Neural cell (in vitro differentiated cells): Measurements from ENCODE around the gene PRKCZ.

Experiments
- EP300 ChIP-seq: fragments of 450-650 bp; conservative IDR thresholded peaks from 2 replicates; pipeline ENCODE4 v1.6.1; 2014; ENCODE audit warnings: antibody characterized with exemption, mild to moderate bottlenecking, moderate library complexity; ENCODE audit not compliant: poor library complexity, severe bottlenecking
- EZH2 ChIP-seq: fragments of 200-600, 300-800 bp; shearing (Covaris generic), sonication (generic); IDR thresholded peaks from 2 replicates; pipeline ENCODE4 v1.6.1; 2014; ENCODE audit warnings: antibody characterized with exemption, low read length, borderline replicate concordance, mild to moderate bottlenecking; ENCODE audit not compliant: insufficient read depth, poor library complexity, severe bottlenecking
- MXI1 ChIP-seq: fragments of 450-650 bp; conservative IDR thresholded peaks from 2 replicates; pipeline ENCODE4 v1.6.1; 2014; ENCODE audit warnings: antibody characterized with exemption, mild to moderate bottlenecking; ENCODE audit not compliant: poor library complexity, severe bottlenecking
- POLR2AphosphoS5 ChIP-seq: IDR thresholded peaks from 2 replicates; pipeline ENCODE4 v1.6.1; 2012
- RAD21 ChIP-seq: fragments of 450-650 bp; conservative IDR thresholded peaks from 2 replicates; pipeline ENCODE4 v1.6.1; 2014; ENCODE audit warnings: antibody characterized with exemption, mild to moderate bottlenecking, moderate library complexity
- SMC3 ChIP-seq: fragments of 450-650 bp; conservative IDR thresholded peaks from 2 replicates; pipeline ENCODE4 v1.6.1; 2014; ENCODE audit warnings: antibody characterized with exemption, mild to moderate bottlenecking, moderate library complexity; ENCODE audit not compliant: poor library complexity
- TAF1 ChIP-seq: IDR thresholded peaks from 2 replicates; pipeline ENCODE4 v1.6.1; 2012; ENCODE audit warnings: low read depth
- TF ChIP-seq, protein P1 (sequence below): fragments of 450-650 bp; IDR thresholded peaks from 2 replicates; pipeline ENCODE4 v1.5.1; 2014; ENCODE audit warnings: antibody characterized with exemption, mild to moderate bottlenecking, moderate library complexity; ENCODE audit not compliant: poor library complexity, severe bottlenecking
- TF ChIP-seq, protein P2 (sequence below): IDR thresholded peaks from 2 replicates; pipeline ENCODE4 v1.6.1; 2012; ENCODE audit warnings: borderline replicate concordance

DNA sequence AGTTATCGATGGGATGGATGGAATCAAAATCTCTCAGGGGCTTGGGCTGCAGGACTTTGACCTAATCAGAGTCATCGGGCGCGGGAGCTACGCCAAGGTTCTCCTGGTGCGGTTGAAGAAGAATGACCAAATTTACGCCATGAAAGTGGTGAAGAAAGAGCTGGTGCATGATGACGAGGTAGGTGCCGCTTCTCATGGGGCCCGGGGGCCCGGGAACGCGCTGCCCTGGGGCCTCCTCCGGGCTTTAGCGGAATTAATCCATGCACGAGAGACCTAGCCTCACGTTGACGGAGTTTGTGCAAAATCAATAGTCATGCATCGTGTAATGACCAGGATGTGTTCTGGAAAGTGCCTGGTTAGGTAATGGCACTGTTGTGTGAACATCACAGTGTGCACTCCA lies 100.6 kb downstream of the PRKCZ start:
- TF ChIP-seq, protein P1, sequence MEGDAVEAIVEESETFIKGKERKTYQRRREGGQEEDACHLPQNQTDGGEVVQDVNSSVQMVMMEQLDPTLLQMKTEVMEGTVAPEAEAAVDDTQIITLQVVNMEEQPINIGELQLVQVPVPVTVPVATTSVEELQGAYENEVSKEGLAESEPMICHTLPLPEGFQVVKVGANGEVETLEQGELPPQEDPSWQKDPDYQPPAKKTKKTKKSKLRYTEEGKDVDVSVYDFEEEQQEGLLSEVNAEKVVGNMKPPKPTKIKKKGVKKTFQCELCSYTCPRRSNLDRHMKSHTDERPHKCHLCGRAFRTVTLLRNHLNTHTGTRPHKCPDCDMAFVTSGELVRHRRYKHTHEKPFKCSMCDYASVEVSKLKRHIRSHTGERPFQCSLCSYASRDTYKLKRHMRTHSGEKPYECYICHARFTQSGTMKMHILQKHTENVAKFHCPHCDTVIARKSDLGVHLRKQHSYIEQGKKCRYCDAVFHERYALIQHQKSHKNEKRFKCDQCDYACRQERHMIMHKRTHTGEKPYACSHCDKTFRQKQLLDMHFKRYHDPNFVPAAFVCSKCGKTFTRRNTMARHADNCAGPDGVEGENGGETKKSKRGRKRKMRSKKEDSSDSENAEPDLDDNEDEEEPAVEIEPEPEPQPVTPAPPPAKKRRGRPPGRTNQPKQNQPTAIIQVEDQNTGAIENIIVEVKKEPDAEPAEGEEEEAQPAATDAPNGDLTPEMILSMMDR, result no peak
- no peak for TF ChIP-seq EZH2
- no peak for TF ChIP-seq RAD21
- TF ChIP-seq POLR2AphosphoS5, result no peak
- no peak for TF ChIP-seq SMC3
- no peak for TF ChIP-seq MXI1
- TF ChIP-seq EP300, result no peak
- TF ChIP-seq, protein P2, sequence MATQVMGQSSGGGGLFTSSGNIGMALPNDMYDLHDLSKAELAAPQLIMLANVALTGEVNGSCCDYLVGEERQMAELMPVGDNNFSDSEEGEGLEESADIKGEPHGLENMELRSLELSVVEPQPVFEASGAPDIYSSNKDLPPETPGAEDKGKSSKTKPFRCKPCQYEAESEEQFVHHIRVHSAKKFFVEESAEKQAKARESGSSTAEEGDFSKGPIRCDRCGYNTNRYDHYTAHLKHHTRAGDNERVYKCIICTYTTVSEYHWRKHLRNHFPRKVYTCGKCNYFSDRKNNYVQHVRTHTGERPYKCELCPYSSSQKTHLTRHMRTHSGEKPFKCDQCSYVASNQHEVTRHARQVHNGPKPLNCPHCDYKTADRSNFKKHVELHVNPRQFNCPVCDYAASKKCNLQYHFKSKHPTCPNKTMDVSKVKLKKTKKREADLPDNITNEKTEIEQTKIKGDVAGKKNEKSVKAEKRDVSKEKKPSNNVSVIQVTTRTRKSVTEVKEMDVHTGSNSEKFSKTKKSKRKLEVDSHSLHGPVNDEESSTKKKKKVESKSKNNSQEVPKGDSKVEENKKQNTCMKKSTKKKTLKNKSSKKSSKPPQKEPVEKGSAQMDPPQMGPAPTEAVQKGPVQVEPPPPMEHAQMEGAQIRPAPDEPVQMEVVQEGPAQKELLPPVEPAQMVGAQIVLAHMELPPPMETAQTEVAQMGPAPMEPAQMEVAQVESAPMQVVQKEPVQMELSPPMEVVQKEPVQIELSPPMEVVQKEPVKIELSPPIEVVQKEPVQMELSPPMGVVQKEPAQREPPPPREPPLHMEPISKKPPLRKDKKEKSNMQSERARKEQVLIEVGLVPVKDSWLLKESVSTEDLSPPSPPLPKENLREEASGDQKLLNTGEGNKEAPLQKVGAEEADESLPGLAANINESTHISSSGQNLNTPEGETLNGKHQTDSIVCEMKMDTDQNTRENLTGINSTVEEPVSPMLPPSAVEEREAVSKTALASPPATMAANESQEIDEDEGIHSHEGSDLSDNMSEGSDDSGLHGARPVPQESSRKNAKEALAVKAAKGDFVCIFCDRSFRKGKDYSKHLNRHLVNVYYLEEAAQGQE, result no peak
- TF ChIP-seq TAF1, result no peak
